ENCODE measurements around the gene TOMT. TPM values are rescaled to one million over a fixed set of nuclear protein-coding genes. Genes with fewer than 3 reads are reported as not detected.

The TOMT gene
- total and polyA plus RNA-seq, 2 donors (not counting 1 experiment from before 2014, with no cell fraction given), result not detected

DNA sequence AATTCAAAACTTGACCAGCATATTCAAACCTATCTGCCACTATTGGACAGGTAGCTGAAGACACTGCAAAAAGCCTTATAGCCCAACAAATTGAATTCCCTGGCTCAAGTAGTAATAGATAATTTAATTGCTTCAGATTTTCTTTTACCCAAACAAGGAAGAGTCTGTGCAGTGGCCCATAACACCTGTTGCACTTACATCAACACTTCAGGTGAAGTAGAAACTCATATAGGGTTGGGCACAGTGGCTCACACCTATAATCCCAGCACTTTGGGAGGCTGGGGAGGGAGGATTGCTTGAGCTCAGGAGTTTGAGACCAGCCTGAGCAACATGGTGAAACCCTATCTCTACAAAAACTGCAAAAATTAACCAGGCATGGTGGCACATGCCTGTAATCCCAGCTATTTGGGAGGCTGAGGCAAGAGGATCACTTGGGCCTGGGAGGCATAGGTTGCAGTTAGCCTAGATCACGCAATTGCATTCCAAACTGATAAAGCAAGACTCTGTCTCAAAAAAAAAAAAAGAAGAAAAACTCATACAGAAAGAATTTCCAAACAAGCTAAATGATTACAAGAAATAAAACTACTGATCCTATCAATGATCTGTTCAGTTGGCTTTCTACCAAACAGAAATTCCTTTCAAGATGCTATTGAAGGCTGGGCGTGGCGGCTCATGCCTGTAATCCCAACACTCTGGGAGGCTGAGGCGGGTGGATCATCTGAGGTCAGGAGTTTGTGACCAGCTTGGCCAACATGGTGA lies 39.3 kb downstream of the TOMT start:
- Histone ChIP-seq H3K27me3 (replicated peaks in 1 of 4; ENCODE audit: control extremely low read depth in 1 of 4, control insufficient read depth in 3 of 4, insufficient read depth in 4 of 4, low read length in 3 of 4) (peaks cover 0 to 1% (median 0%) of the 10 kb centered on the region in 4 experiments), H3K9ac (ENCODE audit: low read length) (no peak overlapping the region), H3K79me2 (ENCODE audit: control insufficient read depth, insufficient read depth, low read length) (no peaks in the 10 kb centered on the region), H3K4me2 (replicated peaks; ENCODE audit: low read depth, low read length, poor library complexity, severe bottlenecking) (no peak overlapping the region), H2AFZ (ENCODE audit: insufficient read depth, low read depth, low read length, poor library complexity, severe bottlenecking) (no peak overlapping the region), H3K9me3 (ENCODE audit: control extremely low read depth in 1 of 3, control insufficient read depth in 2 of 3, insufficient read depth in 1 of 3, low read length in 2 of 3) (no peaks in the 10 kb centered on the region), H3K27ac (ENCODE audit: low read length in 2 of 2) (no peak overlapping the region), H3K4me3 (ENCODE audit: control extremely low read depth in 1 of 5, extremely low read depth in 1 of 5, insufficient read depth in 1 of 5, low read depth in 2 of 5, low read length in 4 of 5) (no peak overlapping the region), H3K36me3 (replicated peaks in 1 of 2; ENCODE audit: control extremely low read depth in 1 of 2, control insufficient read depth in 1 of 2, extremely low read depth in 1 of 2, insufficient read depth in 2 of 2, low read length in 1 of 2) (no peaks in the 10 kb centered on the region), H4K20me1 (ENCODE audit: control insufficient read depth, insufficient read depth, low read length, poor library complexity, severe bottlenecking) (no peaks in the 10 kb centered on the region), H3K4me1 (ENCODE audit: control insufficient read depth in 2 of 2, insufficient read depth in 2 of 2, low read length in 2 of 2) (no peaks in the 10 kb centered on the region)
- no peak for TF ChIP-seq EZH2 (IDR thresholded peaks at IDR 0.05; ENCODE audit: borderline replicate concordance, insufficient read depth, low read depth, low read length, poor library complexity, severe bottlenecking)
- TF ChIP-seq, protein P1, sequence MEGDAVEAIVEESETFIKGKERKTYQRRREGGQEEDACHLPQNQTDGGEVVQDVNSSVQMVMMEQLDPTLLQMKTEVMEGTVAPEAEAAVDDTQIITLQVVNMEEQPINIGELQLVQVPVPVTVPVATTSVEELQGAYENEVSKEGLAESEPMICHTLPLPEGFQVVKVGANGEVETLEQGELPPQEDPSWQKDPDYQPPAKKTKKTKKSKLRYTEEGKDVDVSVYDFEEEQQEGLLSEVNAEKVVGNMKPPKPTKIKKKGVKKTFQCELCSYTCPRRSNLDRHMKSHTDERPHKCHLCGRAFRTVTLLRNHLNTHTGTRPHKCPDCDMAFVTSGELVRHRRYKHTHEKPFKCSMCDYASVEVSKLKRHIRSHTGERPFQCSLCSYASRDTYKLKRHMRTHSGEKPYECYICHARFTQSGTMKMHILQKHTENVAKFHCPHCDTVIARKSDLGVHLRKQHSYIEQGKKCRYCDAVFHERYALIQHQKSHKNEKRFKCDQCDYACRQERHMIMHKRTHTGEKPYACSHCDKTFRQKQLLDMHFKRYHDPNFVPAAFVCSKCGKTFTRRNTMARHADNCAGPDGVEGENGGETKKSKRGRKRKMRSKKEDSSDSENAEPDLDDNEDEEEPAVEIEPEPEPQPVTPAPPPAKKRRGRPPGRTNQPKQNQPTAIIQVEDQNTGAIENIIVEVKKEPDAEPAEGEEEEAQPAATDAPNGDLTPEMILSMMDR (IDR thresholded peaks at IDR 0.05), result no peak
- H3K4me1 Mint-ChIP-seq, result no peaks in the 10 kb centered on the region
- intact Hi-C loops (cut with micrococcal nuclease), result loop anchor here (1.0 to 5.0 kb wide), 5 partner anchors 33 to 168 kb away; partner anchors contain the start of genes ANAPC15 and LAMTOR1
- H3K4me3 Mint-ChIP-seq, result no peak overlapping the region
- no peak overlapping the region for H3K27ac Mint-ChIP-seq
- CTCF ChIA-PET, result interaction anchor here (0.7 to 6.1 kb wide), 31 partner anchors 9 to 285 kb away, joined by 3 to 215 read pairs (median 5); partner anchors contain the start of genes ANAPC15 and LAMTOR1
- no peak for DNase-seq
- no peaks in the 10 kb centered on the region for H3K9me3 Mint-ChIP-seq (ENCODE audit: insufficient read depth)
- POLR2A ChIA-PET, result interaction anchor here (0.7 to 1.1 kb wide), 2 partner anchors 49 to 78 kb away, joined by 4 to 11 read pairs; no protein-coding TSS in a partner anchor
- H3K27me3 Mint-ChIP-seq, result peaks cover 16% of the 10 kb centered on the region
- ATAC-seq (ENCODE audit: low read depth), result no peak
- WGBS (ENCODE audit: insufficient coverage), result 100% methylated on average over 1 of the region's 4 CpGs

DNA sequence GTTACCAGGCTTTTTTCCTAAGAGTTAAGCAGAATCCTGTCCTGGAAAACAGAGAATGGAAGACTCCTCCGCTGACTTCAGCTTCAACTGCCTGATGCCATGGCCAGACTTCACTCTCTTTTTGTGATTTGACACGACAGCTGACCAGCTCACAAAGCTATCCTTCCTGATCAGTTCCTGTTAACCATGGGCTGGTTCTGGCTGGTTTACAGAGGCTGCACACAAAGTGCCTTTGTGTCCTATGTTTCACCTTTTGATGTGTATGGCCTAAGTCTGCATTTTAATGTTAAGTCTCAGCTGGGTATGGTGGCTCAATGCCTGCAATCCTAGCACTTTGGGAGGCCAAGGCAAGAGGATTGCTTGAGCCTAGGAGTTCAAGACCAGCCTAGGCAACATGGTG lies 40.9 kb downstream of the TOMT start:
- H4K20me1 ChIP-seq (ENCODE audit: control insufficient read depth, insufficient read depth, low read length, poor library complexity, severe bottlenecking), result no peaks in the 10 kb centered on the region
- no peaks in the 10 kb centered on the region for H3K4me1 ChIP-seq (ENCODE audit: control insufficient read depth in 2 of 2, insufficient read depth in 2 of 2, low read length in 2 of 2)
- H3K27me3 ChIP-seq (replicated peaks in 1 of 4; ENCODE audit: control extremely low read depth in 1 of 4, control insufficient read depth in 3 of 4, insufficient read depth in 4 of 4, low read length in 3 of 4), result no peaks in the 10 kb centered on the region
- peaks cover 6% of the 10 kb centered on the region for H3K27me3 Mint-ChIP-seq
- TF ChIP-seq EZH2 (IDR thresholded peaks at IDR 0.05; ENCODE audit: borderline replicate concordance, insufficient read depth, low read depth, low read length, poor library complexity, severe bottlenecking), result no peak
- TF ChIP-seq, protein P1 (IDR thresholded peaks at IDR 0.05), result no peak
- ChIA-PET CTCF (interaction anchor here (1.0 to 6.1 kb wide), 5 partner anchors 9 to 131 kb away, joined by 3 to 215 read pairs (median 3); no protein-coding TSS in a partner anchor), POLR2A (no interaction called here)
- H3K27ac ChIP-seq (ENCODE audit: low read length in 2 of 2), result no peak overlapping the region
- no peak overlapping the region for H3K27ac Mint-ChIP-seq
- H3K9me3 Mint-ChIP-seq (ENCODE audit: insufficient read depth), result no peaks in the 10 kb centered on the region
- WGBS (ENCODE audit: insufficient coverage), result 44% methylated on average over 2 of the region's 2 CpGs
- ATAC-seq (ENCODE audit: low read depth), result no peak
- H2AFZ ChIP-seq (ENCODE audit: insufficient read depth, low read depth, low read length, poor library complexity, severe bottlenecking), result no peak overlapping the region
- no peaks in the 10 kb centered on the region for H3K36me3 ChIP-seq (replicated peaks in 1 of 2; ENCODE audit: control extremely low read depth in 1 of 2, control insufficient read depth in 1 of 2, extremely low read depth in 1 of 2, insufficient read depth in 2 of 2, low read length in 1 of 2)
- H3K9ac ChIP-seq (ENCODE audit: low read length), result no peak overlapping the region
- intact Hi-C loops (cut with micrococcal nuclease), result no loop called here
- no peak overlapping the region for H3K4me3 ChIP-seq (ENCODE audit: control extremely low read depth in 1 of 5, extremely low read depth in 1 of 5, insufficient read depth in 1 of 5, low read depth in 2 of 5, low read length in 4 of 5)
- no peaks in the 10 kb centered on the region for H3K79me2 ChIP-seq (ENCODE audit: control insufficient read depth, insufficient read depth, low read length)
- H3K4me2 ChIP-seq (replicated peaks; ENCODE audit: low read depth, low read length, poor library complexity, severe bottlenecking), result no peak overlapping the region
- no peak overlapping the region for H3K4me3 Mint-ChIP-seq
- DNase-seq, result no peak
- H3K4me1 Mint-ChIP-seq, result no peaks in the 10 kb centered on the region
- no peaks in the 10 kb centered on the region for H3K9me3 ChIP-seq (ENCODE audit: control extremely low read depth in 1 of 3, control insufficient read depth in 2 of 3, insufficient read depth in 1 of 3, low read length in 2 of 3)
